HT-29 (cell line): ENCODE data around the gene JAZF1. TPM values are rescaled to one million over a fixed set of nuclear protein-coding genes. Genes with fewer than 3 reads are reported as not detected.
"Not testable (repeated sequence)": the region's sequence is repeated elsewhere in the genome, so short reads cannot be mapped to it uniquely, and the experiment has no call there.

Experiments used
- DNase-seq: peaks from one replicate; pipeline ENCODE4 v3.0.0-alpha.2; 2015; ENCODE audit warnings: low spot score
- total RNA-seq: library from RNA; depleted of rRNA; stranded (reverse); fragments of >200 nt; shearing (Covaris generic); gene quantifications from 2 replicates; pipeline ENCODE4 v1.2.3, GENCODE V29; 2014

JAZF1 gene
- total RNA-seq, 1 experiment from 2014 or later: not detected

GRCh38 chr7:27914409-27914808 lies 266.2 kb downstream of the JAZF1 start:
- no peak for DNase-seq

DNA sequence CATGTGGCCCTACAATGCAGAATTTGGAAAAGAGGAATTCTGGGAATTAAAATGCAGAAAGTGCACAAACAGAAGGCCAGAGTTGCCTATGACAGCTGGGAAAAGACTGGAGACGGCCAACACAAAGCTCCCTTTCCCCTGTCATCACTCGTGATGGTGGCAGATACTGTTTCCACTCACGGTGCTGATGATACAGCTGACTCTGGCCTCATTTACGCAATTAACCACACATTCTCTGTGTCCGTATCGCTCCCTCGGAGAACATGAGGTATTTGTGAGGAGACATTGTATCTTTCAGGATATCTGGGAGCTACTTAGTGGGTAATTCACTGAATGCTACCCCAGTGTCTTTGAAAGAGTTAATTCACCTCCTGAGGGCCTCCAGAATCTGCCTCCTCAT lies 267.8 kb downstream of the JAZF1 start:
- no peak for DNase-seq

GRCh38 chr7:27911920-27912319 lies 268.7 kb downstream of the JAZF1 start:
- no peak for DNase-seq

DNA sequence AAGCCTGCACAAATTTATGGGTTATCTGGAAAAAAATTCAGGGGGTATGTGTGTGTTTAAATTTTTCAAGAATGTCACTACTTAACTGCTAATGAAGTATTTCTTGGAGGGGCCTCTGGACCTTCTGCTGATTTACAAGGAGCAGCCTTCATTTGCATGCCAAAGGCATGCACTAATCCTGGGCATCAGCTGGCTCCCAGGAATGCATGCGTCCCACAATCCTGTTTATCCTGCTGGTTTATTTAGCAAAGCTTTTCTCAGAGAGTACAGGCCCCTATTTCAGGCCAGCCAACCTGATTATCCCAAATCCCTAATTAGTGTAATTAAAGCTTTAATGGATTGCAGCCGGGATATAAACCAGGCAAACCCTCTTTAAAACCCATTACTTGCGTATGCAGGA lies 270.3 kb downstream of the JAZF1 start:
- DNase-seq: no peak

GRCh38 chr7:27908534-27909165 lies 271.9 kb downstream of the JAZF1 start:
- DNase-seq: no peak

GRCh38 chr7:27906385-27907091 lies 274.1 kb downstream of the JAZF1 start:
- no peak for DNase-seq

DNA sequence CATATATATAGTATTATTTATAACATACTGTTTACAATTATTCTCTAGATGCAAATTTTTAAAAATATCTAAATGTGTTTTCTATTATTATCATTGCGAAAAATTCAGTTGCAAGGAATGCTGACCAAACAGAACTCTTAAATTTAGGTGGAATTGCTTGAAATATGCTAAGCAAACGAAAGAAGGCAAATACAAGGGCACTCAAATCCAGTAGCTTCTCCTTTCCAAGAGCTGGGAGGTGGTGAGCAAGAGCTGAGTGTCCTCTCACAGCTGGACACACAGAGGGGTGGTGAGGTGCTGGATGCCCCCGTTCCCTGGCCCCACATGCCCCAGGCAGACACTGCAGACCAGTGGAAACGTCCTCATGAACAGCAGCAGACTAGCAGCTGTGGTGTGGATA lies 274.6 kb downstream of the JAZF1 start:
- no peak for DNase-seq

- no peak for DNase-seq
Observed at GRCh38 chr7:27901028-27901760, 279.4 kb downstream of the JAZF1 start.

GRCh38 chr7:27900006-27900405 lies 280.6 kb downstream of the JAZF1 start:
- DNase-seq: no peak

DNA sequence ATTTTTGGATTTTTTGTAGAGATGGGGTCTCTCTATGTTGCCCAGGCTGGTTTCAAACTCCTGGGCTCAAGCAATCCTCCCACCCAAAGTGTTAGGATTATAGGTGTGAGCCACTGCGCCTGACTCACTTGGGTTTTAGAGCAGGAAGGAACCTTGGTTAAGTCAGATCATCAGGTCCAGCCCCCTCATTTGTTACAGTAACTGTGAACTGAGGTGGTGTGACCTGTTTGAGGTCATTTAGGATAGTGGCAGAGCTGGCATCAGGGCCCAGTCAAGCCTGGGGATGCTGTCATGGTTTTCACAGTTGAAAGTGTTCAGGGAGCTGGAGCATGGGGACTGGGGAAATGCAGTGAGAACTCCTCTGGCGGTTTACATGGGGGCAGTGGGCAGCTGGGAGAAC lies 281.0 kb downstream of the JAZF1 start:
- DNase-seq: no peak

DNA sequence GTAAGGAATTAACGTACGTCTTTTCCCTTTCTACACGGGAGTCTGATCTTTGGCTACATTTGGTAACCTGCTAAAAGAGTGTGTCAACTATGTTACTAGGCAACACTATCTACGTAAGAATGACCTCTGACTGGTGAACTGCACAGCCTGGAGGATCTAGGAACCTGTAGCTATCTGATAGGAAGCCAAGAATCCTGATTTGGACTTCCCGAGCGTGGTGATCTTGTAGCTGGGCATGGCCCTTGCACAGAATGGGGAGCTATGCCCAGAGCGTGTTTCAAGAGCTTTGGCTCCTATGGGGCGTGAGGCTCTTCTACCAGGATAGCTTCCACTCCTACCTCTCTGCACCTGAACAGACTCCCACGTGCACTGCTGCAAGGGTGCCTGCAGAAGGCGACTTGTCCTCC lies 283.2 kb downstream of the JAZF1 start:
- no peak for DNase-seq

- DNase-seq: no peak
Observed at GRCh38 chr7:27897001-27897400, 283.6 kb downstream of the JAZF1 start.

- no peak for DNase-seq
Observed at GRCh38 chr7:27895551-27895950, 285.0 kb downstream of the JAZF1 start.

- no peak for DNase-seq
Observed at GRCh38 chr7:27890205-27890849, 290.3 kb downstream of the JAZF1 start.

DNA sequence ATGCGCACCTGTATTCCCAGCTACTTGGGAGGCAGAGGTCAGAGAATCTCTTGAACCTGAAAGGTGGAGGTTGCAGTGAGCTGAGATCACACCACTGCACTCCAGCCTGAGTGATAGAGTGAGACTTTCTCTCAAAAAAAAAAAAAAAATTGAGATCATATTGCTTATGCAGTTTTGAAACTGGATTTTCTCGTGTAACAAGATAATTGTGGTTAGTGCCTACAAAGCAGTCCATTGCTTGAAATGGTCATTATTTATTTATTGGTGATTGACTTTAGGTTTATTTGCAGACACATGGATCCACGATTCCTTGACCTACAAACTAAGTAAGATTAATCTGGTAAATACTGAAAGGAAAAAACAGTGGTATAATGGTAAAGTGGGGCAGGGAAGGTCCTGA lies 290.8 kb downstream of the JAZF1 start:
- DNase-seq: peak; percentile 22

- DNase-seq: no peak
Observed at GRCh38 chr7:27888736-27889135, 291.9 kb downstream of the JAZF1 start.

GRCh38 chr7:27886710-27887109 lies 293.9 kb downstream of the JAZF1 start:
- not testable (repeated sequence) for DNase-seq

DNA sequence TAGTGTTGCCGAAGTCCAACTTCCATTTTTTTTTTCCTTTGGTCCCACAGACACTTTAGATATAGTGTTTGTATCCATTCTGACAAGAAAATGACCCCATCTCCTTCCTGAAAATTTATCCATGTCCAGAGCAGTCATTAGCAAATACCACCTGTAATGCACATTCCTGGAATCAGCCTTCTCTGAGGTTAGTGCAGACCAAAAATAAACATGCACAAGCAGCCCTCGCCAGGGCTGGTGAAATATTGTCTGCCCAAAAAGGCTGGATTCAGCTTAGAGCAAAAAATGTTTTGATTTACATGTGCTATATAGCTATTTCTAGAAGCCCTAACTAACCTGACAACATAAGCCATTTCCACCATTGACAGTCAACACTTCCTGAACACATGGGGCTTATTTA lies 294.9 kb downstream of the JAZF1 start:
- DNase-seq: no peak

GRCh38 chr7:27883696-27884095 lies 296.9 kb downstream of the JAZF1 start:
- DNase-seq: no peak

- DNase-seq: no peak
Observed at GRCh38 chr7:27876756-27877155, 303.8 kb downstream of the JAZF1 start.

DNA sequence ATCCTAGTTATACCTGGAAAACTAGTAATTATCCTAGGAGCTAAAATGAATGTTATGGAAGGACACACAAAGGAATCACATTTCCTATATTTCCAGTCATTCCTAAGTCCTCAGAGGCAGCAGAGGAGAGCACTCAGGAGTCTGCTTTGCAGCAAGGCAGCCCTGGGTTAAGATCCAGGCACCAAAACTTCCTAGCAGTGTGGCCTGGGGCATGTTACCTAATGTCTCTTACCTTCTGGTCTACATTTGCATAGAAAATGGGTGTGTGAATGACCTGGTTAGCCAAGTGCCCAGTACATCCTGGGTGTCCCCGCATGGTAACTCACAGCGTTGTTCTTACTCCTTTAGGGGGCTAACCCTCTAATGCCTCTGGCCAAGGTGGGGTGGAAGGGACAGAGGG lies 304.8 kb downstream of the JAZF1 start:
- DNase-seq: no peak

GRCh38 chr7:27875061-27875460 lies 305.5 kb downstream of the JAZF1 start:
- no peak for DNase-seq
